Measurements from ENCODE around the gene ZNF682. TPM values are rescaled to one million over a fixed set of nuclear protein-coding genes. Genes with fewer than 3 reads are reported as not detected.

The ZNF682 gene
- total and polyA plus RNA-seq, 4 donors, result 1.3 to 5.2 (median 2.1) TPM

DNA sequence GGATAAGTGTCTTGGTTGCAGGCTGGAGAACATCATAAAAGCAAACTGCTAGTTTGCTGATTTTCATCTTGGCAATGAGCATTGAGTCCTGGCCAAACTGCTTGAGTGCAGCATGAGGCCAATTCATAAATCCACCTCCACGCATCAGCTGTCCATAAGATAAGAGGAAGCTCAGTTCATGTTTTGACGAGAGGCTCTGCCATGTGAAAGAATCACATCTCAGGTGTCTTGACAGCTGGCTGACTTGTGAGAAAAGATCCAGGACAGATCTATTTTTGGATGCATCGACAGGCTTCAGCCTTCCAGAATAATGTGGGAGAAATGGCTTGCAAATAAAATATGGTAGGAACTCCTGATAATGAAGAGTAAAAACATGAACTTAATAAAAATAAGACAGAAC lies 5.4 kb upstream of the ZNF682 start:
- TF ChIP-seq NR2F2 (IDR thresholded peaks at IDR 0.05) (no peak), HNF4A (conservative IDR thresholded peaks at IDR 0.05) (no peak), SP1 (IDR thresholded peaks at IDR 0.05) (no peak), RXRA (IDR thresholded peaks at IDR 0.05) (no peak), GABPA (IDR thresholded peaks at IDR 0.05 in 1 of 2, conservative IDR thresholded peaks at IDR 0.05 in 1 of 2) (no peak), FOXA1 (IDR thresholded peaks at IDR 0.05) (no peak), FOXA2 (IDR thresholded peaks at IDR 0.05) (no peak), EGR1 (IDR thresholded peaks at IDR 0.05; ENCODE audit: low read depth in 2 of 2) (no peak), YY1 (IDR thresholded peaks at IDR 0.05) (no peak)
- TF ChIP-seq, protein P1, sequence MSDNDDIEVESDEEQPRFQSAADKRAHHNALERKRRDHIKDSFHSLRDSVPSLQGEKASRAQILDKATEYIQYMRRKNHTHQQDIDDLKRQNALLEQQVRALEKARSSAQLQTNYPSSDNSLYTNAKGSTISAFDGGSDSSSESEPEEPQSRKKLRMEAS (IDR thresholded peaks at IDR 0.05), result no peak
- TF ChIP-seq, protein P2, sequence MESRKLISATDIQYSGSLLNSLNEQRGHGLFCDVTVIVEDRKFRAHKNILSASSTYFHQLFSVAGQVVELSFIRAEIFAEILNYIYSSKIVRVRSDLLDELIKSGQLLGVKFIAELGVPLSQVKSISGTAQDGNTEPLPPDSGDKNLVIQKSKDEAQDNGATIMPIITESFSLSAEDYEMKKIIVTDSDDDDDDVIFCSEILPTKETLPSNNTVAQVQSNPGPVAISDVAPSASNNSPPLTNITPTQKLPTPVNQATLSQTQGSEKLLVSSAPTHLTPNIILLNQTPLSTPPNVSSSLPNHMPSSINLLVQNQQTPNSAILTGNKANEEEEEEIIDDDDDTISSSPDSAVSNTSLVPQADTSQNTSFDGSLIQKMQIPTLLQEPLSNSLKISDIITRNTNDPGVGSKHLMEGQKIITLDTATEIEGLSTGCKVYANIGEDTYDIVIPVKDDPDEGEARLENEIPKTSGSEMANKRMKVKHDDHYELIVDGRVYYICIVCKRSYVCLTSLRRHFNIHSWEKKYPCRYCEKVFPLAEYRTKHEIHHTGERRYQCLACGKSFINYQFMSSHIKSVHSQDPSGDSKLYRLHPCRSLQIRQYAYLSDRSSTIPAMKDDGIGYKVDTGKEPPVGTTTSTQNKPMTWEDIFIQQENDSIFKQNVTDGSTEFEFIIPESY (IDR thresholded peaks at IDR 0.05), result no peak
- TF ChIP-seq, protein P3, sequence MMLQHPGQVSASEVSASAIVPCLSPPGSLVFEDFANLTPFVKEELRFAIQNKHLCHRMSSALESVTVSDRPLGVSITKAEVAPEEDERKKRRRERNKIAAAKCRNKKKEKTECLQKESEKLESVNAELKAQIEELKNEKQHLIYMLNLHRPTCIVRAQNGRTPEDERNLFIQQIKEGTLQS (IDR thresholded peaks at IDR 0.05), result no peak
- TF ChIP-seq, protein P4, sequence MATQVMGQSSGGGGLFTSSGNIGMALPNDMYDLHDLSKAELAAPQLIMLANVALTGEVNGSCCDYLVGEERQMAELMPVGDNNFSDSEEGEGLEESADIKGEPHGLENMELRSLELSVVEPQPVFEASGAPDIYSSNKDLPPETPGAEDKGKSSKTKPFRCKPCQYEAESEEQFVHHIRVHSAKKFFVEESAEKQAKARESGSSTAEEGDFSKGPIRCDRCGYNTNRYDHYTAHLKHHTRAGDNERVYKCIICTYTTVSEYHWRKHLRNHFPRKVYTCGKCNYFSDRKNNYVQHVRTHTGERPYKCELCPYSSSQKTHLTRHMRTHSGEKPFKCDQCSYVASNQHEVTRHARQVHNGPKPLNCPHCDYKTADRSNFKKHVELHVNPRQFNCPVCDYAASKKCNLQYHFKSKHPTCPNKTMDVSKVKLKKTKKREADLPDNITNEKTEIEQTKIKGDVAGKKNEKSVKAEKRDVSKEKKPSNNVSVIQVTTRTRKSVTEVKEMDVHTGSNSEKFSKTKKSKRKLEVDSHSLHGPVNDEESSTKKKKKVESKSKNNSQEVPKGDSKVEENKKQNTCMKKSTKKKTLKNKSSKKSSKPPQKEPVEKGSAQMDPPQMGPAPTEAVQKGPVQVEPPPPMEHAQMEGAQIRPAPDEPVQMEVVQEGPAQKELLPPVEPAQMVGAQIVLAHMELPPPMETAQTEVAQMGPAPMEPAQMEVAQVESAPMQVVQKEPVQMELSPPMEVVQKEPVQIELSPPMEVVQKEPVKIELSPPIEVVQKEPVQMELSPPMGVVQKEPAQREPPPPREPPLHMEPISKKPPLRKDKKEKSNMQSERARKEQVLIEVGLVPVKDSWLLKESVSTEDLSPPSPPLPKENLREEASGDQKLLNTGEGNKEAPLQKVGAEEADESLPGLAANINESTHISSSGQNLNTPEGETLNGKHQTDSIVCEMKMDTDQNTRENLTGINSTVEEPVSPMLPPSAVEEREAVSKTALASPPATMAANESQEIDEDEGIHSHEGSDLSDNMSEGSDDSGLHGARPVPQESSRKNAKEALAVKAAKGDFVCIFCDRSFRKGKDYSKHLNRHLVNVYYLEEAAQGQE (IDR thresholded peaks at IDR 0.05), result no peak
- 78% methylated on average over 3 of the region's 3 CpGs for WGBS

DNA sequence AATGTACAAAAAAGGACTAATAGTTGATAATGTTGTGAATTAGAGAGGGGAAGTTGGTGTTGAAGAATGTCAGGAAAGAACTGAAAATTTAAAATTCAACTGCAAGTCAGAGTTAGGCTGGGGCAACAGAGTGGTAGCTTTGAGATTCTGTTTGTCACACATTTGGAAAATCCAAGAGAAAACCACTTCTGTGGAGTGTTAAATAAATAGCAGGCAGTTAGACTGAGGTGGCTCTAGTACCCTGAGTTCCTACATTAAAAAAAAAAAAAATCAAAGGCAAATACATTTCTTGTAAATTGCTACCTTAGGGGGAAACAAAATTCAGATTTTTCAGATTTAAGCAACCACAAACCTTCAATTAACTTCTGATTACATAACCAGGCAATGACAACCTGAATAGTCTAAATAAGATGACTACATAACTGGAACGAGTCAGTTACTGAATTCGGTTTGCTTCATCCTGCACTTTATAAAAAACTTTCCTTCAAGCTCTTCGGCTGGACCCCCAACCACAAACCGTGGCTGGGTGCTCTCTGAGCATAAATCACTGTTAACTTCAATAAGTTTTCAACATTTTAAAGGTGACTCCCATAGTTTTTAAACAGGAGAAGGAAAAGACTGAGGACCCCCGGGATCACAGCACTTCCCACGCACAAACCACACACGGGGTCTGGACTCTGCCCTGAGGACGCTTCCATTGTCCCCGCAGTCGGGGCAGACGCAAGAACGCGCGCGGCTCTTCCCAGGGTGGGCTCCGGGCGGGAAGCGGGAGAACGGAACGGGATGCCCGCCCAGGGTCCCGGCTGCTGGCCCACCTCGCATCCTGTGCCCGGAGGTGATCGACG lies 725 bp downstream of the ZNF682 start:
- H3K27me3 ChIP-seq (ENCODE audit: control insufficient read depth in 4 of 4, insufficient read depth in 4 of 4, low read length in 3 of 4), result no peaks in the 10 kb centered on the region
- no peak for DNase-seq (ENCODE audit: low spot score)
- under 1% methylated on average over 26 of the region's 26 CpGs for WGBS
- H3K36me3 ChIP-seq (ENCODE audit: control insufficient read depth in 4 of 4, insufficient read depth in 3 of 4, low read depth in 1 of 4, low read length in 3 of 4), result peaks cover 0 to 5% (median 0%) of the 10 kb centered on the region in 4 donors
- peaks cover 0 to 8% (median 7%) of the 10 kb centered on the region in 4 donors for H3K4me1 ChIP-seq (ENCODE audit: control insufficient read depth in 4 of 4, insufficient read depth in 4 of 4, low read length in 3 of 4)
- H3K9ac ChIP-seq (ENCODE audit: low read depth in 1 of 2, low read length in 2 of 2), result peak overlapping the region; percentile 63 to 77
- H3K9me3 ChIP-seq (ENCODE audit: control insufficient read depth in 4 of 4, low read length in 3 of 4), result peaks cover 0 to 2% (median 0%) of the 10 kb centered on the region in 4 donors
- peak overlapping the region; percentile 68 to 73 for H3K27ac ChIP-seq (ENCODE audit: low read depth in 1 of 2, low read length in 2 of 2)
- TF ChIP-seq HNF4G (IDR thresholded peaks at IDR 0.05) (no peak), RXRA (IDR thresholded peaks at IDR 0.05) (no peak), GABPA (IDR thresholded peaks at IDR 0.05 in 1 of 2, conservative IDR thresholded peaks at IDR 0.05 in 1 of 2) (no peak), JUND (IDR thresholded peaks at IDR 0.05) (no peak), RAD21 (IDR thresholded peaks at IDR 0.05) (no peak), TAF1 (conservative IDR thresholded peaks at IDR 0.05) (no peak), HNF4A (conservative IDR thresholded peaks at IDR 0.05) (no peak), FOXA1 (IDR thresholded peaks at IDR 0.05) (no peak), EGR1 (IDR thresholded peaks at IDR 0.05; ENCODE audit: low read depth in 2 of 2) (no peak), YY1 (IDR thresholded peaks at IDR 0.05) (no peak), SP1 (IDR thresholded peaks at IDR 0.05) (no peak)
- TF ChIP-seq, protein P2 (IDR thresholded peaks at IDR 0.05), result no peak
- TF ChIP-seq, protein P3 (IDR thresholded peaks at IDR 0.05), result no peak
- TF ChIP-seq, protein P5, sequence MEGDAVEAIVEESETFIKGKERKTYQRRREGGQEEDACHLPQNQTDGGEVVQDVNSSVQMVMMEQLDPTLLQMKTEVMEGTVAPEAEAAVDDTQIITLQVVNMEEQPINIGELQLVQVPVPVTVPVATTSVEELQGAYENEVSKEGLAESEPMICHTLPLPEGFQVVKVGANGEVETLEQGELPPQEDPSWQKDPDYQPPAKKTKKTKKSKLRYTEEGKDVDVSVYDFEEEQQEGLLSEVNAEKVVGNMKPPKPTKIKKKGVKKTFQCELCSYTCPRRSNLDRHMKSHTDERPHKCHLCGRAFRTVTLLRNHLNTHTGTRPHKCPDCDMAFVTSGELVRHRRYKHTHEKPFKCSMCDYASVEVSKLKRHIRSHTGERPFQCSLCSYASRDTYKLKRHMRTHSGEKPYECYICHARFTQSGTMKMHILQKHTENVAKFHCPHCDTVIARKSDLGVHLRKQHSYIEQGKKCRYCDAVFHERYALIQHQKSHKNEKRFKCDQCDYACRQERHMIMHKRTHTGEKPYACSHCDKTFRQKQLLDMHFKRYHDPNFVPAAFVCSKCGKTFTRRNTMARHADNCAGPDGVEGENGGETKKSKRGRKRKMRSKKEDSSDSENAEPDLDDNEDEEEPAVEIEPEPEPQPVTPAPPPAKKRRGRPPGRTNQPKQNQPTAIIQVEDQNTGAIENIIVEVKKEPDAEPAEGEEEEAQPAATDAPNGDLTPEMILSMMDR (IDR thresholded peaks at IDR 0.05; ENCODE audit: low read depth, low read length, missing input control), result no peak
- TF ChIP-seq, protein P1 (IDR thresholded peaks at IDR 0.05), result no peak
- peak overlapping the region; percentile 71 to 99 (median 95) for H3K4me3 ChIP-seq (ENCODE audit: low read depth in 1 of 3, low read length in 3 of 3)

More for the DNA sequence above, 5.4 kb upstream of the ZNF682 start:
- no peak for DNase-seq (ENCODE audit: low spot score)
- no peaks in the 10 kb centered on the region for H3K36me3 ChIP-seq (ENCODE audit: control insufficient read depth in 4 of 4, insufficient read depth in 3 of 4, low read depth in 1 of 4, low read length in 3 of 4)
- no peaks in the 10 kb centered on the region for H3K4me1 ChIP-seq (ENCODE audit: control insufficient read depth in 4 of 4, insufficient read depth in 4 of 4, low read length in 3 of 4)
- H3K27ac ChIP-seq (ENCODE audit: low read depth in 1 of 2, low read length in 2 of 2), result no peak overlapping the region
- H3K4me3 ChIP-seq (ENCODE audit: low read depth in 1 of 3, low read length in 3 of 3), result no peak overlapping the region
- peaks cover 0 to 4% (median 2%) of the 10 kb centered on the region in 4 donors for H3K9me3 ChIP-seq (ENCODE audit: control insufficient read depth in 4 of 4, low read length in 3 of 4)
- H3K27me3 ChIP-seq (ENCODE audit: control insufficient read depth in 4 of 4, insufficient read depth in 4 of 4, low read length in 3 of 4), result no peaks in the 10 kb centered on the region
- H3K9ac ChIP-seq (ENCODE audit: low read depth in 1 of 2, low read length in 2 of 2), result no peak overlapping the region

All from liver (tissue), 9 donors.